GM10248 (cell line): ENCODE measurements around the gene CCDC50.

Experiments
- CTCF ChIA-PET: fragments of 300-600 bp; sonication (Branson Sonifier 250); formaldehyde crosslinking; extraction: SDS; loops from one replicate; lab custom pipeline; 2021; ENCODE audit warnings: antibody characterized with exemption; lab: Yijun Ruan, JAX
- POLR2A ChIA-PET: fragments of 350-650 bp; sonication (Branson Sonifier 250); formaldehyde crosslinking; extraction: SDS; loops from one replicate; lab custom pipeline; 2020; ENCODE audit warnings: antibody characterized with exemption; lab: Yijun Ruan, JAX
- DNase-seq: peaks from one replicate; pipeline ENCODE4 v3.0.0; 2012; ENCODE audit errors: extremely low spot score
- CTCF ChIP-seq: IDR thresholded peaks from 2 replicates; pipeline ENCODE4 v1.5.1; 2012; ENCODE audit warnings: mild to moderate bottlenecking, low read depth; ENCODE audit errors: extremely low read depth, missing control alignments, control extremely low read depth

Gene CCDC50

GRCh38 chr3:191334346-191334893, 5.2 kb downstream of the CCDC50 start:
- DNase-seq, result no peak
- ChIA-PET POLR2A (no interaction called here), CTCF (no interaction called here)
- no peak for TF ChIP-seq CTCF

- CTCF ChIA-PET, result interaction anchor here (0.8 to 5.6 kb wide), 5 partner anchors 9 to 61 kb away, joined by 3 to 45 read pairs (median 4); no protein-coding TSS in a partner anchor
- POLR2A ChIA-PET, result interaction anchor here (0.9 kb wide), 1 partner anchor 22 kb away, joined by 3 read pairs; no protein-coding TSS in a partner anchor
- no peak for TF ChIP-seq CTCF
- DNase-seq, result no peak
Observed at GRCh38 chr3:191336833-191337232, 7.6 kb downstream of the CCDC50 start.

GRCh38 chr3:191338177-191338488, 8.9 kb downstream of the CCDC50 start:
- CTCF ChIA-PET, result interaction anchor here (1.2 to 5.6 kb wide), 3 partner anchors 22 to 69 kb away, joined by 4 to 45 read pairs (median 5); no protein-coding TSS in a partner anchor
- no peak for TF ChIP-seq CTCF
- no peak for DNase-seq
- POLR2A ChIA-PET, result interaction anchor here (0.5 to 1.7 kb wide), 3 partner anchors 18 to 79 kb away, joined by 3 to 4 read pairs (median 4); no protein-coding TSS in a partner anchor

DNA sequence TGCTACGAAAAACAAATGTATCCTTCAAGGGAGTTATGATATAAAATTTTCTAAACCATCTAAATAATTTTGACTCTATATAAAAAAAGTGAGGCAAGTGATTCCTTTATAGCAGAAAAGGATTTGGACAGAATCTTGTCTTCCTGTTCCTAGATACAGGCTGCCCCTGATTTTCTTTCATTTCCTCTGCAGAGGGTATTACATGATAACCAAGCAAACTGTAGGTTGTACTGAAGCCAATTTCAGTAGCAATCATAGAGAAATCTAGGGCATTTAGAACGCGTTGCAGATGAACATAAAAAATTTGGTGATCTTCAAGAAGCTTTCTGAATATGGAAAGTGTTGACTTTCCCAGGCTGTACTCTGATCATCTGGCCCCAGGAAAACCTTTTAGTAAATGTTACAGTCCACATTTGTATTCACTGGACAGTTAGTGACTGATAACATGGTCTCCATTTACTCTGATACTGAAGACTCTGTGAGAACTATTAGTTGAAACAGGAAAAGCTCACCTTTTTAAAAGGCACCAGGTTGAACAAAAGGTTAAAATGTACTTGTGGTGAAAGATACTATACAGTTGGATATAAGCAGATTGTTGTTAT, 10.2 kb downstream of the CCDC50 start:
- ChIA-PET CTCF (interaction anchor here (1.0 to 5.6 kb wide), 4 partner anchors 9 to 96 kb away, joined by 3 to 45 read pairs (median 4); partner anchors contain the start of gene UTS2B), POLR2A (no interaction called here)

DNA sequence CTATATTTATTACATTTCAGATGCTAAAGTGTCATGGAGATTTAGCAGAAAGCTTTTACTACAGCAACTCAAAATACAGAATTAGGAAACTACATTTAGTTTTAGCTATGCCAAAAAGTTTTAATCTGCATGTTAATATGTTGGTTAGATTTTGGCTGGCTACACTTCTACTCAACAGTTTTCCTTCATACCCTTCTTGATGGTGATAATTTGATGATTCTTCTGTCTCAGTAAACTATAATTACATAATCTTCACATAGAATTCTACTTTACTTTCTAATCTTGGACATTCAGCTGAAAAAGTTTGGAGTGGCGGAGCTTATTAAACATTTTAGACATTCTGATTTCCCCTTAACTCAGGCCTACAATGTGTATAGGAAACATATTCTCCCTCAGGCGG, 11.2 kb downstream of the CCDC50 start:
- ChIA-PET POLR2A (no interaction called here), CTCF (interaction anchor here (0.7 to 5.6 kb wide), 6 partner anchors 9 to 99 kb away, joined by 3 to 45 read pairs (median 4); partner anchors contain the start of gene UTS2B)
- no peak for TF ChIP-seq CTCF
- no peak for DNase-seq

More for the DNA sequence above, 10.2 kb downstream of the CCDC50 start:
- TF ChIP-seq CTCF, result no peak
- no peak for DNase-seq

- TF ChIP-seq CTCF, result no peak
- CTCF ChIA-PET, result interaction anchor here (1.3 to 5.6 kb wide), 6 partner anchors 10 to 105 kb away, joined by 3 to 45 read pairs (median 4); partner anchors contain the start of gene UTS2B
- DNase-seq, result no peak
- POLR2A ChIA-PET, result no interaction called here
Observed at GRCh38 chr3:191340966-191341365, 11.8 kb downstream of the CCDC50 start.
